GM21526 (cell line): Measurements from ENCODE around the gene SDHAF4.
"Not testable (repeated sequence)": the region's sequence is repeated elsewhere in the genome, so short reads cannot be mapped to it uniquely, and the experiment has no call there.

Experiments
- ATAC-seq: cut with Tn5 transposase; IDR thresholded peaks from one replicate; pipeline ENCODE4 v1.9.1; 2021; ENCODE audit warnings: moderate library complexity; ENCODE audit not compliant: unreplicated experiment, low FRiP score

SDHAF4 gene

GRCh38 chr6:70590400-70590799 is 23.7 kb downstream of the SDHAF4 start:
- ATAC-seq = no peak

- ATAC-seq = no peak
Observed at GRCh38 chr6:70592391-70593117, 25.8 kb downstream of the SDHAF4 start.

GRCh38 chr6:70593118-70593486 is 26.4 kb downstream of the SDHAF4 start:
- no peak for ATAC-seq

- no peak for ATAC-seq
Observed at GRCh38 chr6:70599187-70599586, 32.5 kb downstream of the SDHAF4 start.

GRCh38 chr6:70601014-70601413 is 34.3 kb downstream of the SDHAF4 start:
- ATAC-seq = no peak

- ATAC-seq = no peak
Observed at GRCh38 chr6:70604254-70604653, 37.5 kb downstream of the SDHAF4 start.

- ATAC-seq = not testable (repeated sequence)
Observed at GRCh38 chr6:70607371-70607770, 40.6 kb downstream of the SDHAF4 start.

GRCh38 chr6:70609181-70609580 is 42.5 kb downstream of the SDHAF4 start:
- ATAC-seq = not testable (repeated sequence)

GRCh38 chr6:70616728-70617260 is 50.1 kb downstream of the SDHAF4 start:
- no peak for ATAC-seq

GRCh38 chr6:70620746-70621145 is 54.0 kb downstream of the SDHAF4 start:
- no peak for ATAC-seq

- no peak for ATAC-seq
Observed at GRCh38 chr6:70622461-70622860, 55.7 kb downstream of the SDHAF4 start.

- ATAC-seq = no peak
Observed at GRCh38 chr6:70625436-70625835, 58.7 kb downstream of the SDHAF4 start.

GRCh38 chr6:70627500-70628254 is 60.9 kb downstream of the SDHAF4 start:
- ATAC-seq = no peak

GRCh38 chr6:70629929-70630328 is 63.2 kb downstream of the SDHAF4 start:
- no peak for ATAC-seq

GRCh38 chr6:70633870-70634269 is 67.1 kb downstream of the SDHAF4 start:
- no peak for ATAC-seq

- no peak for ATAC-seq
Observed at GRCh38 chr6:70636596-70636995, 69.9 kb downstream of the SDHAF4 start.

GRCh38 chr6:70638468-70638867 is 71.7 kb downstream of the SDHAF4 start:
- ATAC-seq = no peak
